ENCODE results near the gene QRFPR.
"Not testable (repeated sequence)": the region's sequence is repeated elsewhere in the genome, so short reads cannot be mapped to it uniquely, and the experiment has no call there.

QRFPR gene

GRCh38 chr4:121339824-121340223, 41.0 kb downstream of the QRFPR start:
- no peak for DNase-seq (ENCODE audit: low read depth, low spot score)

DNA sequence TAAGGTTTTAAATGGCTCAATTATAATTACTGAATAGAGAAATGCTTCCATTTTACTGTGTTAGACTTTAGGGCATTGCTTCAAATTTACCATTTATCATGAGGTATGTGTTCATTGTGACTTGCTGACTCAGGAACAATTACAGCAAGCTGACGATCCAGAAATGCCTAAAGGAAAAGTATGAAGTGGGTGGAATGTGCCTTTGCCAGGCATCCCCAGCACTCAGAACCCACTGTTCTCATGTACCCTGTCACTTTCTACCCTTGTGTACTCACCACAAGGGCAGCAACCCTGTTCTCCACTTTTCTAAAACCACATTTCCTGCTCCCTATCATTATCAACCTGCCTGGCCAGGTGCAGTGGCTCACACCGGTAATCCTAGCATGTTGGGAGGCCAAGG, 41.5 kb downstream of the QRFPR start:
- no peak for DNase-seq (ENCODE audit: low read depth, low spot score)

DNA sequence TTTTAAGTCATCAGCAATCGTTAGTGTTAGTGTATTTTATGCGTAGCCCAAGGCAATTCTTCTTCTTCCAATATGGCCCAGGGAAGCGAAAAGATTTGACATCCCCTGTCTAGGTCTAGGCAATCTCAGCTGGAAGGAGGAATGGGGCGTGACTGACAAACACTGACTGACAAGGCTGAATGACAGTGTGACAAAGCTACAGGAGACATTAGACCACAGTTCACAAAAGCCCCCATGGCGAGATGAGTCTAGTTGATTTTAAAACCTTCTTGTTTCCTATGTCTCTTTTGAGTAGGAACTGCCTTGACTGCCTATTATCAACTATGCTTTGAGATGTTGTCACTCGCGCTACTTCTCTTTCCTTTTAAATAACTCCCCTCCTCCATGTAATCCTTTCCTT, 42.3 kb downstream of the QRFPR start:
- no peak for DNase-seq (ENCODE audit: low read depth, low spot score)

DNA sequence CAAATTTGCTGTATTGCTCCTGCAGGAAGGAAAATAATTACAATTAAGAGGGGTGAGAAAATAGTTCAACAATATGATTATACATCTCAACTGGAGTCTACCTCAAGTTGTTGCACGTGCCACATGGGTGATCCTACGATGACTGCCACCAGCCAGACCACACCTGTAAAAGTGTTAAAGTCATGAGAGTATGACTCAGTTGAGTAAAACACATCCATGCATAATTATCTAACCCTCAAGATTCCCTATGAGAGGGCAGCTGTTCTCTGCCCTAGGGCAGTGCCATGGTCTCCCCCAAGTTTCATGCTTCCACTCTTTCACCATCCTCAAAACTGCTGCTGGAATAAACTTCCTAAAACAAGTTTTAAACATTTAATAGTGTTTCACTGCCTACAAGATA, 44.1 kb downstream of the QRFPR start:
- no peak for DNase-seq (ENCODE audit: low read depth, low spot score)

DNA sequence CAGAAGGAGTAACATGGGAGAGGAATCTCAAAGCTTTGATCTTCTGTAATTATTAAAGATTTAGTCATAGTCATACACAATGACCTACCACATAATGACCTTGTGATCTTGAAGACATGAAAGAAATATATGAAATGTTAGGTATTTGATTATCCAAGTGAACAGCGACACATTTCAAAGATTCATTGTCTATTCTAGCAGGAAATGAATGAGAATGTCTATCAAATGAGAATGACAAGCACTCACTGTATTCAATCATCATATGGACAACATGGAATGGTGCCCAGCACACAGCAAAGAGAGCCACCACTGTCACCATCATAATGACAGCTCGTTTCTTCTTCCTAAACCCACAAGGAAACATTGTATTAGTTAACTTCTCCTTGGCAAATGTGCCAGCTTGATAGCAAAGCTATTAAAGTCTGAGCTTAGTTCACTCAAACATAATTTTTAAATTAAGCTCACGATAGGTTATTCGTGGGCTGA, 50.6 kb downstream of the QRFPR start:
- no peak for DNase-seq (ENCODE audit: low read depth, low spot score)

DNA sequence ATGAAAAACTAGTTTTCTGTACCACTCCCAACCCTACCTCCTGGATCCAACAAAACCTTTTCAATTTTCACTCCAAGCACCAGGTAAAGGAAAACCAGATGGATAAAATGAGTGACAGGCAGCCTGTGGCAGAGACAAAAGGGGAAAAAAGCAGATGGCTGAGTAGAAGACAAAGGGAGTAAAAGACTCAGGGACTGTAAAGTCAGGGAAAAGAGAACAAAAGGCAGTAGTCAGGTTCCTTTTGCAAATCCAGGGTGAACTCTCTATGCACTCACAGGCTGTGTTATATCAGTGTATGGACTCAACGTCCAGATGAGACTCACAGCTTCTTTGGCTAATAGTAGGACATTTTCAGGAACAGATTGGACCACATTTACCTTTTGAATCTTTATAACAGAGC, 54.2 kb downstream of the QRFPR start:
- DNase-seq (ENCODE audit: low read depth, low spot score) = no peak

GRCh38 chr4:121324331-121324730, 56.5 kb downstream of the QRFPR start:
- DNase-seq (ENCODE audit: low read depth, low spot score) = no peak

DNA sequence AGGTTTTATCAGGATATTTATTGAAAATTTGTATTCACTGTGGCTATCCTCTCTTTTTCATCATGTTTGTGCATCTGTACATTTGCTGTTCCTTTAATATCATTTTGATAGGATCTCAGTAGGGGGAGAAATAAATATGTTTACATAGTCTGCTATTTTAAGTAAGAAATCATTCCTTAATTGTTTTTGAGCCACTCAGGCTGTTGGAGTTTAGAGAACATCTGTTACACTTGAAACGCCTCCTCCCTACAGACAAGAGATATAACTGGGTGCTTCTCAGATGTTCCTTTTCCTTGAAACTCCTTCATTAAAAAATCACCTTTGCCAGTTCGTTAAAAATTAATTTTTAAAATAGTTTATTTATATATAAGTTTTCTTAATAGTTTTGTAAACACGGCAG, 59.4 kb downstream of the QRFPR start:
- no peak for DNase-seq (ENCODE audit: low read depth, low spot score)

GRCh38 chr4:121316091-121316490, 64.7 kb downstream of the QRFPR start:
- DNase-seq (ENCODE audit: low read depth, low spot score) = no peak

DNA sequence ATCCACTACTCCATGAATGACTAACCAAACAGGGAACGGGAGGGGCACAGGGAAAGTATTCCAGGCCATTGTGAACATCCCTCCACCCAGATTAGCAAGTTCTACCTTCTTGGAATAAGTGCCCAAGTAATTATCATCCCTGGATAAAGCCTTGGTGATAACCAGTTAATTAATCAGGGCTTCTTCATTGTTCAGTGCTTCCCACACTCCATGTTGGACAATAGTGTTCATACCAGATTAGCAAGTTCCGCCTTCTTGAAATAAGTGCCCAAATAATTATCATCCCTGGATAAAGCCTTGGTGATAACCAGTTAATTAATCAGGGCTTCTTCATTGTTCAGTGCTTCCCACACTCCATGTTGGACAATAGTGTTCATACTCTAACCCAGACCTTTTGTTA, 67.4 kb downstream of the QRFPR start:
- DNase-seq (ENCODE audit: low read depth, low spot score) = not testable (repeated sequence)

DNA sequence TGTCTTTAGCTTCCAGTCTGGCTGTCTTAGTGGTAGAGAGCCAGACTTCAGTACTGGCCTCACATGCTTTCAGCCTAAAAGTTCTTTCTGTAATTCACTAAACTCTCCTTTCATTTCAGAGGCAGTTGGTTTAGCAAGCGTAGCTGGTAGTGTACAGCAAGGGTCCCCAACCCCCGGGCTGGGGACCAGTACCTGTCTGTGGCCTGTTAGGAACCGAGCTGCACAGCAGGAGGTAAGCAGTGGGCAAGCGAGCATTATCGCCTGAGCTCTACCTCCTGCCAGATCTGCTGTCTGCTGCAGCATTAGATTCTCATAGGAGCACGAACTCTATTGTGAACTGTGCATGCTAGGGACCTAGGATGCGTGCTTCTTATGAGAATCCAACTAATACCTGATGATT, 72.0 kb downstream of the QRFPR start:
- DNase-seq (ENCODE audit: low read depth, low spot score) = no peak

DNA sequence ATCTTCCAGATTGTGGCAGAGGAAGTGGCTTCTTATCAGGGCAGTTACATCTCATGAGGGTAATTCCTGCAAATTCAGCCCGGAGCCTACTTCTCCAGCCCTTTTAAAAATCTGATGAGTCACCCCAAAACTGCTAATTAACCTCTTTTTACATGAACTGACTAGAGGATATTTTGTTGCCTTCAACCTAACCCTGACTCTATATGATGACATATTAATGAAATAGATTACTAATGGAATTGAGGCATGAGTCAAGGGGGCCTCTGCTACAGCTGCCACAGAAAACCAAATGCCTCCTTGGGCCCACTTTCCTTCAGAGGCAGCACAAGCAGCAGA, 72.5 kb downstream of the QRFPR start:
- DNase-seq (ENCODE audit: low read depth, low spot score) = no peak

GRCh38 chr4:121307445-121308327, 73.1 kb downstream of the QRFPR start:
- DNase-seq (ENCODE audit: low read depth, low spot score) = peak; percentile 18

DNA sequence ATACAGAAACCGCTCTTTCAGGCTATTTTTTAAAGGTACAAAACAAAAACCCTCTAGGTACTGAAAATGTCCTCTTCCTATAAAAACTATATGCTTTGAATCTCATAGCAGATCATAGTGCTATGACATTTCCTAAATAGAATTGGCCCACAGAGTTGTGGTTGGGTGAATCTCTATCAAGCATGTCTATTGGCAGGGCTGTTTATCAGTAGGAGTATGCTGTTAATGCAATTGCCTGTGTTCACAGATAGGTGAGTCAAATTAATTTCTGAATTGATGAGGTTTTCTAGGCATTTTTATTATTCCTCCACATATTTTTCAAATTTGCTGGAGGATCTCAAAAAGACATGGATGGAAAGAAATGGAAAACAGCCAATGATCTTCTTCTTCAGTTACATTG, 73.9 kb downstream of the QRFPR start:
- DNase-seq (ENCODE audit: low read depth, low spot score) = no peak

- no peak for DNase-seq (ENCODE audit: low read depth, low spot score)
Measured at GRCh38 chr4:121304893-121305292, 75.9 kb downstream of the QRFPR start.

- DNase-seq (ENCODE audit: low read depth, low spot score) = no peak
Measured at GRCh38 chr4:121299367-121299766, 81.5 kb downstream of the QRFPR start.

GRCh38 chr4:121283319-121283718, 97.5 kb downstream of the QRFPR start:
- DNase-seq (ENCODE audit: low read depth, low spot score) = no peak

- DNase-seq (ENCODE audit: low read depth, low spot score) = no peak
Measured at GRCh38 chr4:121280425-121280824, 100.4 kb downstream of the QRFPR start.

- no peak for DNase-seq (ENCODE audit: low read depth, low spot score)
Measured at GRCh38 chr4:121278811-121279368, 101.9 kb downstream of the QRFPR start.
